ENCODE measurements around the gene CA10. TPM values are rescaled to one million over a fixed set of nuclear protein-coding genes. Genes with fewer than 3 reads are reported as not detected.
A peak's percentile ranks its signal among the peaks of the same experiment; 100 is the strongest.

CA10 gene
- total RNA-seq, 1 experiment from 2014 or later, result not detected

GRCh38 chr17:51650202-51650601, 508.3 kb downstream of the CA10 start:
- in situ Hi-C loops (cut with HindIII; ENCODE audit: low sequenced_read_pairs), result no loop called here

DNA sequence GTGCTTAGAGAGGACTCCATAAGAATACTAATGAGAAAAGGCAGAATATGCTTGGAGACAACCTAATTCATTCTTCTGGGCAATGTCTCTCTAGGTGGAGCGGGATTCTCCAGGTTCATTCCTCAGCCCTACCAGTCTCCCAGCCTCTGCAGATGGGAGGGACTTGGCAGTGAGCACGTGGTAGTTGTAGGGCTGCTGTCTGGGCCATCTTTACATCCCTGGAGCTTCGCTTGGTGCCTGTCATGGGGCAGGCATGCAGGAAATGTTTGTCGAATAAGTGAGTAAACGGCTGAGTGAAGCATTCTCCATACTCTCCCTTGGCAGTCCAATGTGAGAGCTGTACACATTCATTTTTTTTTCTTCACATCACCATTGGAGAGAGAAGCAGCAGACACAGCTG, 510.7 kb downstream of the CA10 start:
- in situ Hi-C loops (cut with HindIII; ENCODE audit: low sequenced_read_pairs), result no loop called here

More at GRCh38 chr17:51650202-51650601, 508.3 kb downstream of the CA10 start:
- DNase-seq (ENCODE audit: low spot score), result peak; percentile 81

DNA sequence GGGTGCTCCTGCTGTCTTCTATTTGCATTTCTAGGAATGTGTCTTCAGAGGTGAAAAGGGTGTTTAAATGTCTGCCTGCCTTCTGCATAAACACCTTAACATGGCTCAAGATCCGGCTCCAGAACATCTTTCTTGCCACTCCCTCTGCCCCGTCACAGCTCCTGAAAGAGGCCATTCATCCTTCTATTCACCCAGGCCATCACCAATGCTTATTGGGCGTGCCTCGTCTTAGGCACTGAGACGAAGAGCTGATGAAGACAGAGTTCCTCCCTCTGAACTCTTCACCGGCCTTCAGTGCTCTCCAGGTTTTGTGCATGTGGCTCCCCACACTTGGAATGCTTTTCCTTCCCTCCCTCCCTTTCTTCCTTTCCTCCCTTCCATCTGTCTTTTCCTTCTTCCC, 511.4 kb downstream of the CA10 start:
- DNase-seq (ENCODE audit: low spot score), result no peak
- in situ Hi-C loops (cut with HindIII; ENCODE audit: low sequenced_read_pairs), result no loop called here

More for the DNA sequence above, 510.7 kb downstream of the CA10 start:
- no peak for DNase-seq (ENCODE audit: low spot score)

- DNase-seq (ENCODE audit: low spot score), result no peak
- in situ Hi-C loops (cut with HindIII; ENCODE audit: low sequenced_read_pairs), result no loop called here
Measured at GRCh38 chr17:51646539-51646938, 512.0 kb downstream of the CA10 start.

GRCh38 chr17:51645056-51645455, 513.5 kb downstream of the CA10 start:
- in situ Hi-C loops (cut with HindIII; ENCODE audit: low sequenced_read_pairs), result no loop called here
- no peak for DNase-seq (ENCODE audit: low spot score)

DNA sequence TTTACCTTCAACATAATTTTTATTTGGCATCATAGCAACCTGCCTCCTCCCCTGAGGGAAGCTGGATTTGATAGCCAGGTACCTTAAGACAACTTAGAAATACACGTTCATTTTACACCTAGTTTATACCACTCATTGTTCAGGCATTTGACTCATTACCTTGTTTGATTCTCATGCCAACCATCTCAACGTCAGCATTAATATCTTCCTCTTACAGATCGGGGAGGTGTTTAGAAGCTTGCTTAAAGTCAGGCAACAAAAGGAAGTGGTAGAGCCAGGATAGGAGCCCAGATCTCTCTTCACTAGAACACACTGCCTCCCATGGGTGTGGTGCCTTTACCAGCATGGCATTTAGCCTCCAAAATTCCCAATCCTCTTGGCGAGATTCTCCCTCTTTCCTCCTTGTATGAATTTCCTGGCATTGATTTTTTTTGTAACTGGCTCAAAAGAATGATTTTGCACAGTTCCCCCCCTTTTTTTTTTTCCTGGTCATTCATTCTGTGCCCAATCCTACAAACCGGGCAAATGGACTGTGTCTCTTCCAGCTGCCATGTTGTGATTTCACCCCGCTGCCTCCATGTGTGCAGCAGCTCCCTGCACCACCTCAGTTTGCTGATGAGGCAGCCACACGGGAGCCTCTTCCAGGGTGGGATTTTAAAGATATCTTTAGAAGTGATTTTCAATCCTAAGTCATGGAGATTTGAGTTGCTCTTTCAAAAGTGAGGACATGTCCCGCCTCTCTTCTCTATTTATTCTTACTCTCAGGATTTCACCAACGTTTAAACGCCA, 514.6 kb downstream of the CA10 start:
- no peak for DNase-seq (ENCODE audit: low spot score)
- in situ Hi-C loops (cut with HindIII; ENCODE audit: low sequenced_read_pairs), result no loop called here

DNA sequence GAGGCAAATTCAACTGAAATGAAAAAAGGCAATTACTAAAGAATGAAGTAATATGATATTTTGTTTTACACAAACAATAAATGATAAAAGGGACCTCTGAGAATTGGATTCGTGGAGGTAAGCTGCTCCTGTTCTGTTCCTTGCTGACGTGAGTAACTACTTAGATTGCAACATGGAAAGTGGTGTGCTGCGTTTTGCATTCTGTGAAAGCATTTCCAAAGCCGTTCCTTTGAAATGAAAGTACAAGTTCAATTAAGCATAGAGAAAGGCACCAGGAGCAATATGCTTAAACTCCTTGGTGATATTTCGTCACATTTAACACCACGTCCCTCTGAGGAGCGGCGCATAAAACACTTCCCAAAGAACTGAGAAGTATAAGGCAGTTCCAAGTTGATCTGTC, 516.5 kb downstream of the CA10 start:
- no peak for DNase-seq (ENCODE audit: low spot score)
- in situ Hi-C loops (cut with HindIII; ENCODE audit: low sequenced_read_pairs), result no loop called here

DNA sequence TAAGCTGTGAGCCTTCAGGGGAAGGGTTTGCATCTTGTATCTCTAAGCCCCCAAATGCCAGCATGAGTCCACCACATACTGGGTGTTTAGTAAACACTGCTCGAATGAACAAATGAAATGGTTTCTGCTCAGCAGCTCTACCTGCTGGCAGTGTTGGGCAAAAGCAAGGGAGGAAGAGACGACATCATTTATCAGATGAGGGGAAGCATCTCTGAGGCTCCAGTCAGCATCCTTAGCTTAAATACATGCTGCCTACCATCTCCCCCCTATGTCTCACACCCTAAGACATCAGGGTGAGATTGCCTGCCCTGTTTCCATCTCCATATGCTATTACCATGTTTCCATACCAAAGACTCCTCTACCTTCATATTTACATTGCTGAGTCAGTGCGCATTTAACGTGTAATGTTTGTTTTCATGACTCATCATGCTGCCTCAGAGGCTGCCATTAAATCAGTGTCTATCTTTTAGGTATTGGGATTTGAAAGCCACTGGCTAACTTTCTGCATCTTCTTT, 518.3 kb downstream of the CA10 start:
- in situ Hi-C loops (cut with HindIII; ENCODE audit: low sequenced_read_pairs), result no loop called here

DNA sequence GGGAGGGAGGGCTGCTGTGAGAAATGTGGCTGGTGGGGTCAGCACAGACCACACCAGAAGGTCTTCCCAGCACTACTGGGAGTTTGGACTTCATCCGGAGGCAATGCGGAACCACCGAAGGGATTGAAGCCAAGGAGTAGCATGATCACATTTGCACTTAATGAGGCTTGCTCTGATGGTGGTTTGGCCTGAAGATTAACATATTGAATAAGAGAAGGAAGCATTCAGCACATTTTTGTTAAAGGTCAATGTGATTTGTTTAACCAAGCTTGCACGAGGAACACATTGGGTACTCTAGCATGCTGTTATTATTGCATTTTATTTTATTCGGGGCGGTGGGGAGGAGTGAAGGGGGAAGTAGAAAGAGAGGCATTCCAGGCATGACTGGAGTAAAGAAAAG, 519.5 kb downstream of the CA10 start:
- peak; percentile 58 for DNase-seq (ENCODE audit: low spot score)
- in situ Hi-C loops (cut with HindIII; ENCODE audit: low sequenced_read_pairs), result no loop called here

More for the DNA sequence above, 518.3 kb downstream of the CA10 start:
- no peak for DNase-seq (ENCODE audit: low spot score)

GRCh38 chr17:51636291-51636690, 522.2 kb downstream of the CA10 start:
- no peak for DNase-seq (ENCODE audit: low spot score)
- in situ Hi-C loops (cut with HindIII; ENCODE audit: low sequenced_read_pairs), result no loop called here

- in situ Hi-C loops (cut with HindIII; ENCODE audit: low sequenced_read_pairs), result no loop called here
- peak; percentile 77 for DNase-seq (ENCODE audit: low spot score)
Measured at GRCh38 chr17:51630101-51630671, 528.3 kb downstream of the CA10 start.

DNA sequence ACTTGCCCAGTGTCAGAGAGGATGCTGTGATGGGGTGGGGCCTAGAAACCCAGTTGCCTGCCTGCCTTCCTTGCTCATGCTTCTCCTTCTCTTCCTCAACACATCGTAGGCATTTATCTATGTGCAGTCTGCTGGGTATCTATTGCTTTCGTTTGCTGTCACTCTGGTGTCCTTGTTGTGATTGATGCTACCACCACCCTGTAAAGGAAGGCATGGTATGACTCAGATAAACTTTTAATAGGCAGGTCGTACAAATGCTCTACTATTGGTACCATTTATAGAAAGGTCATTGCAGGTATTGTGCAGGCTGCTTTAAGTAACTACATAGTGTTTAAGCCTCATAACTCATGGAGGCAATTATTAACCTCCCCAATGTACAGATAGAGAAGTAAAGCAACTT, 529.3 kb downstream of the CA10 start:
- no peak for DNase-seq (ENCODE audit: low spot score)
- in situ Hi-C loops (cut with HindIII; ENCODE audit: low sequenced_read_pairs), result no loop called here

GRCh38 chr17:51627779-51628178, 530.7 kb downstream of the CA10 start:
- in situ Hi-C loops (cut with HindIII; ENCODE audit: low sequenced_read_pairs), result no loop called here

GRCh38 chr17:51618476-51618875, 540.0 kb downstream of the CA10 start:
- in situ Hi-C loops (cut with HindIII; ENCODE audit: low sequenced_read_pairs), result no loop called here
- DNase-seq (ENCODE audit: low spot score), result no peak

More at GRCh38 chr17:51627779-51628178, 530.7 kb downstream of the CA10 start:
- DNase-seq (ENCODE audit: low spot score), result no peak

DNA sequence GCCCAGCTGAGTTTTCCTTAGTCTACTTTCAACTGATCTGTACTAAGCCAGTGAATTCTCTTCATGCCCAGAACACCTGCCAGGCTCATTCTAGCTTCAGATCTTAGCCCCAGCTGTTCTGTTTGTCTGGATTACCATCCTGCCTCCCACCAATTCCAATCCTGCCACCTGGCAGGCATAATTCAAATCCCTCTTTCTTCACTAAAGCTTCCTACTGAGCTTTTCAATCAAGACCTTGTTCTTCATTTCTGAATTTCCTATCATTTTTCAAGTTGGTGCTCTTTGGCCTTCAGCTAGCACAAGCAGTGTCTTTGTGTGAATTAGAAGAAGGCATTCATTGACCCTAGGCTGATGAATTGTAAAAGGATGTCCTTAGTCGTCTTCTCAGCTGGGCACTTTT, 540.5 kb downstream of the CA10 start:
- in situ Hi-C loops (cut with HindIII; ENCODE audit: low sequenced_read_pairs), result no loop called here
- no peak for DNase-seq (ENCODE audit: low spot score)

DNA sequence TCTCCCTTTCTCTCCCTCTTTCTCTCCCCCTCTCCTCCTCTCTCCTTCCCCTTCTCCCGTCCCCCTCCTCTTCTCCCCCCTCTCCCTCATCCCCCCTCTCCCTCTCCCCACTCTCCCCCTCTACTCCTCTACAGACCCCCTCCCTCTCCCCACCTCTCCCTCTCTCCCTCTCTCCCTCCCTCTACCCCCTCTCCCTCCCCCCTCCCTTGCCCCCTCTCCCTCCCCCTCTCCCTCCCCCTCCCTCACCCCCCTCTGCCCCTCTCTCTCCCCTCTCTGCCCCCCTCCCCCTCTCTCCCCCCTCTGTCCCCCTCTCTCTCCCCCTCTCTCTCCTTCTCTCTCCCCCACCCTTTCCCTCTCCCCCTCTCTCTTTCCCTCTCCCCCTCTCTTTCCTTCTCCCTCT, 545.3 kb downstream of the CA10 start:
- in situ Hi-C loops (cut with HindIII; ENCODE audit: low sequenced_read_pairs), result no loop called here
- no peak for DNase-seq (ENCODE audit: low spot score)

DNA sequence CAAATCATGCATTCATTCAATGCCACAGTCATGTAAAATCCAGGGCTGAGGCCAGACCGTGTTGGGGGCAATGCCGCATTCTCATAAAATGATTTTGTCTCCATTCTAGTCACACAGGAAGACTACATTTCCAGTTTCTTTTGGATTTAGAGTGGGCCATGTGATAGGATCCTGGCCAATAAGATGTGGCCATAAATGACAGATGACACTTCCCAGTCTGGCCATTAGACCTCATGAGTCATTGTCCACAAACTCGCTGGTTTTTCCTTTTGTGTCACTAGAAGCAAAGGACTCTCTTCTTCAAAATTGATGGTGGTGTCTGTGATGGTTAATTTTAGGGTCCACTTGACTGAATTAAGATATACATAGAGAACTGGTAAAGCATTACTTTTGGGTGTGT, 545.8 kb downstream of the CA10 start:
- no peak for DNase-seq (ENCODE audit: low spot score)
- in situ Hi-C loops (cut with HindIII; ENCODE audit: low sequenced_read_pairs), result no loop called here

DNA sequence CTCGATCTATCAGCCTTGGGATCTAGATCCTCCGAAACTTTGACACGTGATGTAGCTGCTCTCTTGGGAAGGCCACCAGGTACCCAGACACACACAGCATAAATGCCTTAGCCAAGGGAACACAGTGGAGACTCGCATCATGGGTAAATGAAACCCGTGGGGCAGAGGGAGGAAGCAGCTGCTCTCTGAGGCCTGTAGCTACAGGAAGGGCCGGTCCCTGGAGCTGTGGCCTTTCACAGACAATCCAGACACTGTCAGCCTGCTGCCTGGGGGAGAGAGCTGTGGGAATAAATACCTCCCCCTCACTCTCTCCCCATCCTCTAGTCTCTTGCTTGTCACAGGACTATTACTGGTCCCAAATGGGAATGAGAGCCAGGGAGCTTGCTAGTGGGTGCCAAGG, 546.9 kb downstream of the CA10 start:
- in situ Hi-C loops (cut with HindIII; ENCODE audit: low sequenced_read_pairs), result no loop called here
- no peak for DNase-seq (ENCODE audit: low spot score)

DNA sequence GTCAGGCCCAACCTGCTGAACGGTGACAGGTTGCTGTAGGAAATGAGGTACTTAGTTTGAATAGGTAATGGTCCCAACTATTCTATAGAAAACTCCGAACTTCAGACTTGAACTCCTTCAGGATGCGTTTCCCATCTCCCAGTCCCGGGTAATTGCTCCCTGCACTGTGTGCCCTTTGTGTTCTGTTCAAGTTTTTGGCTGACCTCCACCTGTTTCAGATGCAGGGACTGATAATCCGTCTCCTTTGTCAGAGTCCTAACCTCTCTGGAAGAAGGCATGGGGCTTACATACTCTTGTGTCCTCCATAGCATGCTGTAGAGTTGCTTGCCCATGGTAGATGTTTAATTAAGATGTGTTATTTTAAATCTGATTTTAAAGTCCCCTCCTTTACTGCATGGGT, 547.7 kb downstream of the CA10 start:
- in situ Hi-C loops (cut with HindIII; ENCODE audit: low sequenced_read_pairs), result no loop called here
- no peak for DNase-seq (ENCODE audit: low spot score)

- in situ Hi-C loops (cut with HindIII; ENCODE audit: low sequenced_read_pairs), result no loop called here
- DNase-seq (ENCODE audit: low spot score), result no peak
Measured at GRCh38 chr17:51610155-51610554, 548.4 kb downstream of the CA10 start.

Measured in G401 (cell line).